ENCODE results near the gene SMG6.

DNA sequence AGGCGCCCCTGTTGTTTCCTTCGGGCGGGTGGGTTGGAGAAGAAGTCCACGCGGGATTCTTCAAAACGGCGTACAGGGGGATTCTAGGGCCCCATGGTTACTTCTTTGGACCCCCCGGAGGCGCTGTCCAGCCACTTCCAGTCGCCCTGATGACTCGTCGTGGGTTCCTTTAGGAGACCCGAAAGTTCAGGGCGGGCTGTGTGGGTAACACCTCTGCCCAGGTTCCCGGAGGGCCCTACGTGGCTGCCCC is 249.4 kb downstream of the SMG6 start:
- TF ChIP-seq, protein P1, sequence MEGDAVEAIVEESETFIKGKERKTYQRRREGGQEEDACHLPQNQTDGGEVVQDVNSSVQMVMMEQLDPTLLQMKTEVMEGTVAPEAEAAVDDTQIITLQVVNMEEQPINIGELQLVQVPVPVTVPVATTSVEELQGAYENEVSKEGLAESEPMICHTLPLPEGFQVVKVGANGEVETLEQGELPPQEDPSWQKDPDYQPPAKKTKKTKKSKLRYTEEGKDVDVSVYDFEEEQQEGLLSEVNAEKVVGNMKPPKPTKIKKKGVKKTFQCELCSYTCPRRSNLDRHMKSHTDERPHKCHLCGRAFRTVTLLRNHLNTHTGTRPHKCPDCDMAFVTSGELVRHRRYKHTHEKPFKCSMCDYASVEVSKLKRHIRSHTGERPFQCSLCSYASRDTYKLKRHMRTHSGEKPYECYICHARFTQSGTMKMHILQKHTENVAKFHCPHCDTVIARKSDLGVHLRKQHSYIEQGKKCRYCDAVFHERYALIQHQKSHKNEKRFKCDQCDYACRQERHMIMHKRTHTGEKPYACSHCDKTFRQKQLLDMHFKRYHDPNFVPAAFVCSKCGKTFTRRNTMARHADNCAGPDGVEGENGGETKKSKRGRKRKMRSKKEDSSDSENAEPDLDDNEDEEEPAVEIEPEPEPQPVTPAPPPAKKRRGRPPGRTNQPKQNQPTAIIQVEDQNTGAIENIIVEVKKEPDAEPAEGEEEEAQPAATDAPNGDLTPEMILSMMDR (IDR thresholded peaks at IDR 0.05; ENCODE audit: low read depth, low read length): no peak
- no peak for TF ChIP-seq EZH2phosphoT487 (IDR thresholded peaks at IDR 0.05; ENCODE audit: low read depth)
